Lower lobe of right lung (tissue), 2 donors: Measurements from ENCODE around the gene KRT15. TPM values are rescaled to one million over a fixed set of nuclear protein-coding genes. Genes with fewer than 3 reads are reported as not detected.

ENCODE experiments used
- ATAC-seq, 2 donors: fragments of 200-7000 bp; cut with Tn5 transposase; one replicate each; pipeline ENCODE4 v1.9.1; 2020 to 2022; ENCODE audit warnings: mild to moderate bottlenecking in 2 of 2, moderate library complexity in 2 of 2
- DNase-seq: peaks from one replicate; pipeline ENCODE4 v3.0.0-alpha.2; 2020
- H3K27ac ChIP-seq: fragments of 200-600 bp; one replicate; pipeline ENCODE4 v1.8.0; 2022
- H3K27me3 ChIP-seq: fragments of 200-600 bp; one replicate; pipeline ENCODE4 v1.8.0; 2022; ENCODE audit warnings: low read depth
- H3K36me3 ChIP-seq: fragments of 200-600 bp; one replicate; pipeline ENCODE4 v1.8.0; 2022; ENCODE audit warnings: mild to moderate bottlenecking
- H3K4me1 ChIP-seq: fragments of 200-600 bp; one replicate; pipeline ENCODE4 v1.8.0; 2022
- H3K4me3 ChIP-seq: fragments of 200-600 bp; one replicate; pipeline ENCODE4 v1.8.0; 2022; ENCODE audit warnings: mild to moderate bottlenecking
- H3K9me3 ChIP-seq: fragments of 200-600 bp; one replicate; pipeline ENCODE4 v1.8.0; 2022
- intact Hi-C: fragments of 100-400 bp; cut with DNase I; formaldehyde crosslinking; loops from one replicate; pipeline ENCODE4 v1.11.0; 2022
- total RNA-seq: library from RNA; stranded (reverse); fragmentation: NEBNext Ultra II Directional; extraction: Animal tissue kit (Norgen Biotek cat#: 25700); gene quantifications from one replicate; pipeline ENCODE4 v1.2.1, GENCODE V29; 2021
- TF ChIP-seq, protein P1 (sequence below): fragments of 200-600 bp; IDR thresholded peaks from one replicate; pipeline ENCODE4 v1.8.0; 2022; ENCODE audit warnings: antibody characterized with exemption, mild to moderate bottlenecking
- donor health status: DM: no; HTN: yes; CAD: no; lungs with severe emphysema.

The KRT15 gene
- total RNA-seq, 1 donor from 2014 or later, result 9.0 TPM

DNA sequence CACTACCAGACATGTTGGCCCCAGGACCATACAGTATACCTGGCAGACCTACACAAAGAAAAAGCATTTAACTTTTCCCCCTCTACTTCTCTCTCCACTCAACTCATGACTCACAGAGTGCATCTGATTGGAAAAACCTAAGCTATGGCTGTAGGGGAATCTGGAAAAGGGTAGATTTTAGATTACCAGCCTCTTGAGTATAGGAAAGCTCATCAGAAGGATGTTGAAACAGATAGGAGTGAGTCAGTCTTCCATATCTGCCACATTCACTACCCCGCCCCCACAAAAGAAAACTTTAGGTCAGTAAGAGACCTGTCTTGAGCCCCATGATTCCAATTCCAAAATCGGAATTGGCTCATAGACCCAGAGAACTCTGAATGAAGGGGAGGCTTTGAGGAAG, 40.9 kb upstream of the KRT15 start:
- Histone ChIP-seq H3K9me3 (no peaks in the 10 kb centered on the region), H3K36me3 (no peaks in the 10 kb centered on the region), H3K27ac (no peak overlapping the region), H3K27me3 (peaks cover 10% of the 10 kb centered on the region), H3K4me1 (no peaks in the 10 kb centered on the region), H3K4me3 (no peak overlapping the region)
- DNase-seq, result no peak
- intact Hi-C loops, result no loop called here
- TF ChIP-seq, protein P1, sequence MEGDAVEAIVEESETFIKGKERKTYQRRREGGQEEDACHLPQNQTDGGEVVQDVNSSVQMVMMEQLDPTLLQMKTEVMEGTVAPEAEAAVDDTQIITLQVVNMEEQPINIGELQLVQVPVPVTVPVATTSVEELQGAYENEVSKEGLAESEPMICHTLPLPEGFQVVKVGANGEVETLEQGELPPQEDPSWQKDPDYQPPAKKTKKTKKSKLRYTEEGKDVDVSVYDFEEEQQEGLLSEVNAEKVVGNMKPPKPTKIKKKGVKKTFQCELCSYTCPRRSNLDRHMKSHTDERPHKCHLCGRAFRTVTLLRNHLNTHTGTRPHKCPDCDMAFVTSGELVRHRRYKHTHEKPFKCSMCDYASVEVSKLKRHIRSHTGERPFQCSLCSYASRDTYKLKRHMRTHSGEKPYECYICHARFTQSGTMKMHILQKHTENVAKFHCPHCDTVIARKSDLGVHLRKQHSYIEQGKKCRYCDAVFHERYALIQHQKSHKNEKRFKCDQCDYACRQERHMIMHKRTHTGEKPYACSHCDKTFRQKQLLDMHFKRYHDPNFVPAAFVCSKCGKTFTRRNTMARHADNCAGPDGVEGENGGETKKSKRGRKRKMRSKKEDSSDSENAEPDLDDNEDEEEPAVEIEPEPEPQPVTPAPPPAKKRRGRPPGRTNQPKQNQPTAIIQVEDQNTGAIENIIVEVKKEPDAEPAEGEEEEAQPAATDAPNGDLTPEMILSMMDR, result no peak
- ATAC-seq, result no peak

DNA sequence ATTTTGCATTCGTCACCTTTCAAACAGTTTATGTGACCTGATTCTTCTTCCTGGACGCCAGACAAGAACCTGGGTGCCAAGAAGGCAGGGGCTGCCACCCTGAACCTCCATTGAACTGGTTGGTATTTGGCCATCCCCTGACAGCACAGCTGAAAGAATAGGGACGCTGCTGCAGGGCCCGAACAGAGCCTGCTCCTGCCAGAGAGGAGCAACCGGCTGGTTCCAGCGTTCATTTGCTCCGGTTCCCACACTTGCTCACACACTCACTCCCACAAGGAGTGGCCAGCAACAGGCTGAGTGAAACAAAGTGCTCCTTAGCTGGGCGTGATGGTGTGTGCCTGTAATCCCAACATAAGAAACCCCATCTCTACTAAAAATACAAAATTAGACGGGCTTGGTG, 38.2 kb upstream of the KRT15 start:
- Histone ChIP-seq H3K27ac (no peak overlapping the region), H3K4me1 (no peaks in the 10 kb centered on the region), H3K4me3 (no peak overlapping the region), H3K9me3 (no peaks in the 10 kb centered on the region), H3K27me3 (peaks cover 9% of the 10 kb centered on the region), H3K36me3 (no peaks in the 10 kb centered on the region)
- DNase-seq, result no peak
- no peak for ATAC-seq
- intact Hi-C loops, result no loop called here
- TF ChIP-seq, protein P1, result no peak

DNA sequence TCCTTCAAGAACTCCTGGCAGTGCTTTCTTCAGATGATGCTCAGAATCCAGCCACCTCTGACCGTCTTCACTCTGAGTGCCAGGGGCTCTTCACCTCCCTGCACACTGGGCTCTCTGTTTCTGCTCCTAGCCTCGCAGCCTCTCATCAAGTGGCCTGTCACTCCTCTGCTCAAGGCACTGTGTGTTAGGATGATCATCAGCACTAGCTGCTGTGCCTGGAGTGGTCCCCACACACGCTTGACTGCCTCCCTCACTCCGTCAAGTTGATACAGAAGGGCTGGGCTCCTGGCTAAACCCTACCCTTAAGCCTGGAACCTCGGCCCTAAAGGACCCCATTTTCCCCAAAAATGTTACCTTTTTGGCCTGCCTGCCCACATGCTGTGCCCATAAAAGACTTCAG, 37.6 kb upstream of the KRT15 start:
- H3K4me1 ChIP-seq, result no peaks in the 10 kb centered on the region
- DNase-seq (no peak), ATAC-seq (no peak)
- intact Hi-C loops, result no loop called here
- peaks cover 5% of the 10 kb centered on the region for H3K27me3 ChIP-seq
- TF ChIP-seq, protein P1, result no peak
- H3K4me3 ChIP-seq, result no peak overlapping the region
- no peak overlapping the region for H3K27ac ChIP-seq
- no peaks in the 10 kb centered on the region for H3K36me3 ChIP-seq
- H3K9me3 ChIP-seq, result no peaks in the 10 kb centered on the region

DNA sequence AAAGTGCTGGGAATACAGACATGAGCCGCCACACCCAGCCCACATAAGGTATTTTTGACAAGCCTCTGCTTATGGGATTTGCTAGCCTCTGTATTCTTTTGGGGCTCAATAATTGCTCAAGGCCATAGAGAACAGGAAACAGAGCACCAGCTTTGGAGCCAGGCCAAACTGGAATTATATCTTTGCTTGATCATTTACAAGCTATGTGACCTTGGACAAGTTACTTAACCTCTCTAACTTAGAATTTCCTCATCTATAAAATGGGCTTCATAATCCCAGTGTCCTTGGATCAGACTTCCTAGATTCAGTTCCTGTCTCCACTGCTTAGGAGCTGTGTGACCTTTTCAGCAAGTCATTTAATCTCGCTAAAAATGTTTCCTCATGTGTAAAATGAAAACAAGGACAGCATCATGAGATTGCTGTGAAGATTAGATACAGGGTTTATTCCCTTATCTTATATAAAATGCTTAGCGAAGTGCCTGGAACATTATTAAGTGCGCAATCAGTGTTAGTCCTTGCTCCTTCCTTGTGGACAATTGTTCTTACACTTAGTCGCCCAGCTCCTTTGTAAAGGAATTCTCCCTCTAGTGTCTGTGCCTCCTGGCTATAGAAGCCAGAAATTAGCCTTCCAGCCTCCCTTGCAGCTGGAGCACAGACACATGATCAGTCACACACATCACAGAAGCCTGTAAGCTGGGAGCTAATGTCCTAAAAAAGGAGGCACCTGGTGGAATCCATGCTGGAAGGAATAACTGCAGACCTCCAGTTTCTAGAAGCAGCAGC, 36.6 kb upstream of the KRT15 start:
- DNase-seq (no peak), ATAC-seq (no peak)
- Histone ChIP-seq H3K27me3 (peaks cover 5% of the 10 kb centered on the region), H3K4me1 (no peaks in the 10 kb centered on the region), H3K9me3 (no peaks in the 10 kb centered on the region), H3K4me3 (no peak overlapping the region), H3K36me3 (no peaks in the 10 kb centered on the region), H3K27ac (no peak overlapping the region)
- TF ChIP-seq, protein P1, result no peak
- intact Hi-C loops, result no loop called here

DNA sequence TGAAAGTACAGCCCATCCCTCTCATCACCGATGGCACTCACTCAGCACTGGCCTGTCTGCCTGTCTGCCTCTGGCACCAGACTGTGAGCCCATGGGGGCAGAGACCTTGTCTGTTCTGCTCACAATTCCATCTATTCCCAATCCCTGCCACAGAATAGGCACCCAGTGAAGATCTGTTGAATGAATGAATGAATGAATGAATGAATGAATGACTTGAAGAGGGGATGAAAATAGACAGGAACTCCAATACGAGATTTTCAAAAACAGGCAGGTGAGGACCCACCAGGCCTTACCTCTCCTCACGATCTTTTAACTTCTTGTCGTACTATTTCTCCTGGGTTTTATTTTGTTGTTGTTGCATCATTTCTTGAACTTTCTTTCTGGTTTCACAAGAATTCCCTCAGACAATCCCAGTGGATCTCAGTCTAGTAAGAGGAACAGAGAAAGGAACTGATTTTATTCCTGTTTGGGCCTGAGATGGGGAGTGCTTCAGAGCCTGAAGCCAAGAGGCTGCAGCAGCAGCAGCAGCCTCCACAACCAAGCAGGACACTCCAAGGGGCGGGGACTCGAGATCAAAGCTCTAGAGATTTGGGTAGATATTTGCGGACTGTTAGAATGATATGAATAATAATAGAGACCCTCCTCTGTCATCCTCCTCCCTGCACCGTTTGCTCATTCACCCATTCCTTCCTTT, 35.4 kb upstream of the KRT15 start:
- no peaks in the 10 kb centered on the region for H3K27me3 ChIP-seq
- intact Hi-C loops, result no loop called here
- DNase-seq (no peak), ATAC-seq (no peak)
- H3K36me3 ChIP-seq, result no peaks in the 10 kb centered on the region
- TF ChIP-seq, protein P1, result no peak
- no peak overlapping the region for H3K27ac ChIP-seq
- H3K4me1 ChIP-seq, result peaks cover 6% of the 10 kb centered on the region
- H3K9me3 ChIP-seq, result no peaks in the 10 kb centered on the region
- no peak overlapping the region for H3K4me3 ChIP-seq
